ENCODE data around the gene KIF21B.

The KIF21B gene, protein sequence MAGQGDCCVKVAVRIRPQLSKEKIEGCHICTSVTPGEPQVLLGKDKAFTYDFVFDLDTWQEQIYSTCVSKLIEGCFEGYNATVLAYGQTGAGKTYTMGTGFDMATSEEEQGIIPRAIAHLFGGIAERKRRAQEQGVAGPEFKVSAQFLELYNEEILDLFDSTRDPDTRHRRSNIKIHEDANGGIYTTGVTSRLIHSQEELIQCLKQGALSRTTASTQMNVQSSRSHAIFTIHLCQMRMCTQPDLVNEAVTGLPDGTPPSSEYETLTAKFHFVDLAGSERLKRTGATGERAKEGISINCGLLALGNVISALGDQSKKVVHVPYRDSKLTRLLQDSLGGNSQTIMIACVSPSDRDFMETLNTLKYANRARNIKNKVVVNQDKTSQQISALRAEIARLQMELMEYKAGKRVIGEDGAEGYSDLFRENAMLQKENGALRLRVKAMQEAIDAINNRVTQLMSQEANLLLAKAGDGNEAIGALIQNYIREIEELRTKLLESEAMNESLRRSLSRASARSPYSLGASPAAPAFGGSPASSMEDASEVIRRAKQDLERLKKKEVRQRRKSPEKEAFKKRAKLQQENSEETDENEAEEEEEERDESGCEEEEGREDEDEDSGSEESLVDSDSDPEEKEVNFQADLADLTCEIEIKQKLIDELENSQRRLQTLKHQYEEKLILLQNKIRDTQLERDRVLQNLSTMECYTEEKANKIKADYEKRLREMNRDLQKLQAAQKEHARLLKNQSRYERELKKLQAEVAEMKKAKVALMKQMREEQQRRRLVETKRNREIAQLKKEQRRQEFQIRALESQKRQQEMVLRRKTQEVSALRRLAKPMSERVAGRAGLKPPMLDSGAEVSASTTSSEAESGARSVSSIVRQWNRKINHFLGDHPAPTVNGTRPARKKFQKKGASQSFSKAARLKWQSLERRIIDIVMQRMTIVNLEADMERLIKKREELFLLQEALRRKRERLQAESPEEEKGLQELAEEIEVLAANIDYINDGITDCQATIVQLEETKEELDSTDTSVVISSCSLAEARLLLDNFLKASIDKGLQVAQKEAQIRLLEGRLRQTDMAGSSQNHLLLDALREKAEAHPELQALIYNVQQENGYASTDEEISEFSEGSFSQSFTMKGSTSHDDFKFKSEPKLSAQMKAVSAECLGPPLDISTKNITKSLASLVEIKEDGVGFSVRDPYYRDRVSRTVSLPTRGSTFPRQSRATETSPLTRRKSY (N-terminal part only)

DNA sequence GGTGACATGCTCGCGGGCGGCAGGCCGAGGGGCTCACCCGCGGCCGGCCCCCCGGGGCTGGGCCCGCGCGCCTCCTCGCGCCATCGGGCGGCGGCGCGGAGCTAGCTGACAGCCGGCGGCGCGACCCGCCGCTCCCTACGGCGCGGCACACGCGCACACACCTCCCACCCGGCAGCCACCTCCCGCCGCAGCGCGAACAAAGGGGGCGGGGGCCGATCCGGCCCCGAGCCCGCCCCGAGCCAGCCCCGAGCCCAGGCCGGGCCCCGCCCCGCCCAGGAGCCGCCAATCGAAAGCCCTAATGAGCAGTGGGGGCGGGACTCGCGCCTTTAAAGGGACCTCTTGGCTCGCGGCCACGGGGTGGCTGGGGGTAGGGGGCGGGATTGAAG lies at the start of gene KIF21B:
TSS of gene KIF21B (minus strand) at position 198 of the 386 bp plus-strand sequence. CDS start 331 bp downstream, outside the sequence.
- peak; percentile 99 for DNase-seq

DNA sequence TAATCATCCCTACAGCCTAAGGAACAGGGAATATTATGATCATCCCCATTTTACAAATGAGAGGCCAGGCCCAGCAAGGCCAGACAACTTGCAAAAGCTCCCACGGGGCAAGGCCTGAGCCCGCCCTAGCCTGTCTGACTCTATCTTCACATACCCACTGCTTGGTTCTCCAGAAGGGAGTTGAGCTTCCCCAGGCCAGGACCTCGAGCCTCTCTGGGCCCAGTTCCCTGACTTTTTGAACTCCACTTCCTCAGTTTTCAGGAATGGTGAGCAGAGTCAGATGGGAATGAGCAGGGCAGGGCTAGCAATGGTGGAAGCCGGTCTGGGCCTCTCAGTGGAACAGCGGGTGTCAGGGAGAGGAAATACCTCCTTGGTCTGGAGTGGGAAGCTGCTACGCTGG lies 49.4 kb upstream of the KIF21B start:
- no peak for DNase-seq

DNA sequence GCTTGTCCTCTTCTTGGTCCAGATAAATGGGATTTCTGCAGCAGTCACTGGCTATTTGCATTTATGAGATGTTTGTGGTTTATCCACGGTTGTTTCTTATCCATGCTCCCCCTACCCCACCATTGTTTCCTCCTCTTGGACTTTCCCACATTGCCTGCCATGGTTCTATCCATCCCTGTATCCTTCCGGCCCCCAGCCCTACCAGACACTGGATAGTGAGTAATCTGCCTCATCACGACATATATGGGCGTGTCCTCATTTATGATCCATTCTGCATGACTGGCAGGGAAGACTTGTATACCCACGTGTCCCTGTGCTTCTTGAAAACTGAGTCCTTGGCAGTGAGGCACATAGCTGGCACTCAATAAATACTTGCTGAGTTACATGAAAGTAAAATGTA lies 48.6 kb upstream of the KIF21B start:
- no peak for DNase-seq

DNA sequence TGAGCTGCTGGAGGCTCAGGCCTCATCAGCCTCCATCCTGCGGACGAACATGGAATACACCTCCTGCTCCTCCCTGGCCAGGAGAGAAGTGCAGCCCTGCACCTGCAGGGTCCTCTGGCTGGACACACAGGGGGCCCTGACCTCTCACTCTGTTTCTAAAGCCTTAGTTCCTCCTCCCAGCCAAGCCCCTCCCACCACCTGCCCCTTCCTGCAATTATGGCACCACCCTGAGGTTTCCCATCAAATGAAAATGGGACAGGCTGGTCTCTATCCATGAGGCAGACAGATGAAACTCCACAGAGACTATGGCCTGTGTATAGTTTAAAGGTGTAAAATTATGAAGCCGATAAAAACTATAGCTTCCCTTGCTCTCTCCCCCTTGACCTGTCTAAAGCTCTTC lies 46.1 kb upstream of the KIF21B start:
- no peak for DNase-seq

DNA sequence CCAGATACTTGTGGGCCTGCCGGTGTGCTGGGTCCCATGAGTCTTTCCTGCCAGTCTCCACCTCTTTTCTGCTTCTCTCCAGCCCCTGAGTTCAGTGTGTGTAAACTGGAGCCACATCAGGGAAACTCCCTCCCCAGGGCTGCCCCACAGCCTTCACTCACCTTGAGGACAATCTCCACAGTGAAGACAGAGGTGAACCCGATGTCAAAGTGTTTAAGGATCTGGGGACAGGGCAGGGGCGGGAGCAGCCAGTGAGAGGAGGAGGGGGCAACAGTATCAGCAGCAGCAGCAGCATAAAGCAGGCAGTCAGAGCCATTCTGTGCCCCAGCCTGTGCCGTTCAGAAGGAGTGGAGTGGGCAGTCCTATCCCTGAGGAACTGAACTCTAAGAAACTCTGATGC lies 45.5 kb upstream of the KIF21B start:
- no peak for DNase-seq

DNA sequence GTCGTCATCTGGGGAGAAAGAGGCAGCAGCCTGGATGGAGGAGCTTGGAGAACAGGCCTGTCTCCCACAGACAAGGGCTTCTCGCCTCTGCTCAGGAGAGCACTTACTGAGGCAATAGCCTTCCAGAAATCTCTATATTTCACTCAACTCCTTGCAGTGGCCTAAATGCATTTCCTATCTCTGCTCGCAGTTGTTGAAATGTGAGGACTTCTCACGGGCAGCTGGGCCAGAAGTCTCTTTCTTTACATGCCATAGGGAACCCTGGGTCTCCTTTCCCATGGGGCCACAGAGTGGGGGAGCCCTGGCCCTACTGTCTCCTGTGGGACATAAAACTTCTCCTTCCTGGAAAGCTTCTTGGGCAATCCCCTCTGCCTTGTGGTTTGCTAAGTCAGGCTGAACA lies 43.5 kb upstream of the KIF21B start:
- no peak for DNase-seq

DNA sequence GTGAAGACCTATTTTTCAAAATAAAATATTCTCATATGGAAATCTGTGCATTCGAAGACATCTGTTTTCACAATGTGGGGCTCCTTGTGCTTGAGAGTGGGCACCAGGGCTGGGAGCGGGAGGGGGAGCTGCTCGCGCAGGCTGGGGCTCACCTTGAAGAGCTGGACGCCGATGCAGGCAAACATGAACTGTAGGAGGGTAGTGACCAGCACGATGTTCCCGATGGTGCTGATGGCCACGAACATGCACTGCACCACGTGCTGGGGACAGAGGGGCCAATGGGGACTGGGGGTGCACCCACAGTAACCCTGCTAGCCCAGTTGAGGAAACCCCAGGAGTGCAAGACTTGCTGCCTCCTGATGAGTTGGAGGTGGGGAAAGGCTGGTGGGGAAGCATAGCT lies 42.2 kb upstream of the KIF21B start:
- DNase-seq = no peak

DNA sequence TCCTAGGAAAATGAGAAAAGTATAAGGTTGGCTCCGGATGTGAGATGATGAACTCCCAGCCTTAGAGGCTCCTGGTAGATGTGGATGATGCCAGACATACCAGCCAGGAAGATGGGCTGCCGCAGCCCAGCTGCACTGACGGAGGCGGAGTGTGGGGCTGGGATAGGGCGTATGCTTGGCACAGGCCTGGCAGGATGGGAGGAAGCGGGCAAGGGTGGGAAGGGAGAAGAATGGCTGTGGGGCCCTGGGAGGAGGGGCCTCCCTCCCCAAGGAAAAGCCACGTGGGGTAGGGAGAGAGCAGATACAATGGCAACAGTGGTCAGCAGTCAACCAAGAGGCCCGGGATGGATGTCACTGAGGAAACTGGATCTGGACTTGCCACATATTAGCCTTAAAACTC lies 41.3 kb upstream of the KIF21B start:
- DNase-seq = no peak

DNA sequence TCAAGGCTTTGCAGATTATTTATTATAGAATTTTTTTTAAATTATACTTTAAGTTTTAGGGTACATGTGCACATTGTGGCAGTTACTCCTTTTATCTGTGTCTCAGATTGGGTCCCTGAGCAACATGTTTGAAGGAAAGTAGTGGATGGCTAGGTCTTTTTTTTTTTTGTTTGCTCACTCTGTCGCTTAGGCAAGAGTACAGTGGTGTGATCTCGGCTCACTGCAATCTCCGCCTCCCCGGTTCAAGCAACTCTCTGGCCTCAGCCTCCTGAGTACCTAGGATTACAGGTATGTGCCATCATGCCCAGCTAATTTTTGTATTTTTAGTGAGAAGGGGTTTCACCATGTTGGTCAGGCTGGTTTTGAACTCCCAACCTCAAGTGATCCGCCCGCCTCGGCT lies 39.6 kb upstream of the KIF21B start:
- DNase-seq = no peak

DNA sequence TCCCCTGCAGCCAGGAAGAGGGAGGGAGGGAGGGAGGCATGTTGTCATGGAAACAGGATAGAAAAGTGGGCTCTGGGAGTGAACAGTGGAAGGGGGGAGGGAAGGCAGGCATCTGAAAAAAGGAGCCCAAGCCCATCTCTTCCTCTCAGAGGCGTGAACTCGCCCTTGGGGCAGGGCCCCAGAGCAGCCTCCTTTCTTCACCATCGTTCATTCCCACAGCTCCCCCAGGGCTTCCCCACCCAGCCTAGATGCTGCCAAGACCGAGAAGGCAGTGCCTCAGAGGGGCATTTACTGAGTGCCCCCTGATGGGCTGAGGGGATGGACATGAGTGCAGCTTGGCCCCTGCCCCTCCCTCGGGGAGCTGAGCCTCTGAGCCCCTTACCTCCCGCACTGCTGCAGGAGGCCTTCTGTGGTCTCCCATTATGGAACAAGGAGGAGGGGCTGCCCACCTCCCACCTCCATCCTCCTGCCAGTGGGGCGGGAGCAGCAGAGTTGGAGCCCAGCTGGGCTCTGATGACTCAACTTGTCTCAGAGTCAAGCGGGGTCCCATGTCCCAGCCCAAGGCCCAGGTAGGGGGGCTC lies 39.1 kb upstream of the KIF21B start:
- no peak for DNase-seq

DNA sequence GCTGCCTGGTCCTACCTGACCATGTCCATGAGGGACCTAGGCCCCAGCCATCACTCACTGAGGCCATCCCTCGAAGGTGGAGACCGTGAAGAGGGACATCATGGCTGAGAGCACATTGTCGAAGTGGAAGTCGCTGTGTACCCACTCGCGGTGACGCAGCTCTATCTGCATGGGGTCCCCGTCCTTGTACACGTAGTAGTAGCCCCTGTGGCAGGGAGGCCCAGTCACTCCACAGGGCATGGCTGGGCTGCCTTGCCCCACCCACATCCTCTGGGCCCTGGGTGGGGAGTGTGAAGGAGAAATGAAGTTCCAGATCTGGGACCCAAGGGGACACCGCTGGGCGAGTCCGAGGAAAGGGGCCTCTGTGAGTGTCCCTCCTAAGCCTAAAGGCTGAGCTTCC lies 38.4 kb upstream of the KIF21B start:
- no peak for DNase-seq

DNA sequence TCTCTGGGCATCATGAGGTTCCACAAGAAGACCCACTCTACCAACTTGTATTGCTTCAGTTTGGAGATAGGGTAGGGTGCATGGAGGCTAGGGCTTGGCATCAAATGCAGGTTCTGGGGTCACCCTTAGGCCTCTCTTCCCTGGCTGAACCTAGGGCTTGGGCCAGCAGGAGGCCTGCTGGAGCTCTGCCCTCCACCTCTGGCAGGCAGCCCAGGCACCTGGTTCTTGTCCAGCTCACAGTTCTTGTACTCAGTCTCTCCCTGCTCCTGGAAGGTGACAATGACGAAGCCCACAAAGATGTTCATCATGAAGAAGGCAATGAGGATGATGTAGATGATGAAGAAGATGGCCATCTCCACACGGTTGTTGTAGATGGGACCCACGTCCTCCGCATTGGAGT lies 37.5 kb upstream of the KIF21B start:
- DNase-seq = no peak

DNA sequence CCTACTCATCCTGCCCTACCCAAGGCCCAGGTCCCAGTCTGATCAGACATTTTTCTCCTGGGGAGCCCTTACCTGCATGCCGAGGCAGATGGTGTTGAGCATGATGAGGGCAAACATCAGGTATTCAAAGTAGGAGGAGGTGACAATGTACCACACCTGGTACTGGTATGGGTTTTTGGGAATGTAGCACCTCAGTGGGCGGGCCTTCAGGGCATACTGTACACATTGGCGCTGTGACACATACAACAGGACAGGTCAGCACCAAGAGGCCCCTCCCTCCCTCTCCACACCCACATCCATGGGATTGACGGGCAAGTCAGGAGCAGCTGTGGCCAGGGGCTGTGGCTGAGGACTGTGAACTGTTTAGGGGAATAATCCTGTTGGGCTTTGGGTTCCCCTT lies 37.1 kb upstream of the KIF21B start:
- DNase-seq = no peak

DNA sequence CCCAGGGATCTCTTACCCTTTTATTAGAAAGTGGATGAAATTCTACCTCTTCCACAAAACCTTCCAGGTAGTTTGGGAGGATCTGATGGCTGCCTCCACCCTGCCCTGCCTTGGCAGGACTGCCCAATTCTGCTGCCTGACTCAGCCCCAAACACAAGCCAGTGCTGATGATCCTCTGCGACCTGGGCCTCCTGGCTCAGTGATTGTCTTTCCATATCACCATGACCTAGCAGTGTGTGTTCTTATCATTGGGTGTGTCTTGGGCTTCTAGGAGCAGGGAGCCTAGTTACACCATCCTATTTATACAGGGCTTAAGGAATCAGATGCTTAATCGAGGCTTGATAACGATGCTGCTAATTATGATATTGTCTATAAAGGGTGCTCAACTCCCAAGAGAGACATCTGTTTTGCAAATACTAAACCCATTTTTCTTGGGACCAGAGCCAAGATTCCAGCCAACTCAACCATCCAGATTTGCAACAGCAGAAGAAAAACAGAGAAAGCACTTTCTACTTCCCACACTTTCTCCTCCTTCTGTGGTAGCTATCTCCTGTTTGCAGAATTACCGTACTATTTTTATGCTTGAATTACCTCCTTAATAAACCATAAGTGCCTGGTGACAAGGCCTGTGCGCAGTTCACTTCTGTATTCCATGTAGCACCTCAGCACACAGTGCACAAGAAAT lies 36.5 kb upstream of the KIF21B start:
- DNase-seq = no peak

DNA sequence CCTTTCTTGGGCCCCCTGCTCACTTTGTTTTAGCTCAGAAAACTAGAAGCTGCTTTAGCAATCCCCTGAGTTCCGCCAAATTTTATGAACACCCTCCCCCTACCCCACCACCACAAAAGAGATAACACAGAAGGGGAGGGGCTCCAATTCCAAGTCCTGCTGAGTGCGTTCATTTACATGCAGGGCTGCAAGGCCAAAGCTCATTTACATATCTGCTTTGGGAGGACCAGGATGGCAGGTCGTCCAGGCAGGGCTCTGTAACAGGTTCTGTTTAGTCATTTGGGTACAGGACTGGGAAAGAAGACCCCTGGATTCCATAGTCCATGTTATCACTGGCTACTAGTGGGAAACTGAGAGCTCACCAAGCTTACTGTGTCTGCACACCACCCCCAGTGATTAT lies 35.9 kb upstream of the KIF21B start:
- DNase-seq = no peak

DNA sequence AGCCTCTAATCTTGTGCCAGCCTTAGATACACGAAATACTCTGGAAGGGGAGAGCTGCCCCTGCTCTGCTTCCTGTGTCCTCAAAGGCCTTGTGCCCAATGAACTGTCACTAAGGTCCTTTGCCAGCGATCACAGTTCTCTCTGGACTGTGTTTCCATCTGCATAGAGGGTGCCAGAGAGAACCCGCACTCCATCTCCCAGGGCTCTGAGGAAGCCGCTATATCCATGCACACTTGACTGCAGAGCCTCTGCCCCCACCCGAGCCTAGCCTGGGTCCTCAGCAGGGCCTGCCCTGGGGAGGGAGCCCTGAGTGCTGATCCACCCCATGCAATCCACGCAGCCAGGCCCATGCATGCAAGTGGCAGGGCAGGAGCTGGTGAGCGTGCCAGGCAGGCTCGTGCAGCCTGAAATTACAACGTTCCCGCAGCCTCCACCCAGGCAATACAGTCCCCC lies 30.6 kb upstream of the KIF21B start:
- no peak for DNase-seq

DNA sequence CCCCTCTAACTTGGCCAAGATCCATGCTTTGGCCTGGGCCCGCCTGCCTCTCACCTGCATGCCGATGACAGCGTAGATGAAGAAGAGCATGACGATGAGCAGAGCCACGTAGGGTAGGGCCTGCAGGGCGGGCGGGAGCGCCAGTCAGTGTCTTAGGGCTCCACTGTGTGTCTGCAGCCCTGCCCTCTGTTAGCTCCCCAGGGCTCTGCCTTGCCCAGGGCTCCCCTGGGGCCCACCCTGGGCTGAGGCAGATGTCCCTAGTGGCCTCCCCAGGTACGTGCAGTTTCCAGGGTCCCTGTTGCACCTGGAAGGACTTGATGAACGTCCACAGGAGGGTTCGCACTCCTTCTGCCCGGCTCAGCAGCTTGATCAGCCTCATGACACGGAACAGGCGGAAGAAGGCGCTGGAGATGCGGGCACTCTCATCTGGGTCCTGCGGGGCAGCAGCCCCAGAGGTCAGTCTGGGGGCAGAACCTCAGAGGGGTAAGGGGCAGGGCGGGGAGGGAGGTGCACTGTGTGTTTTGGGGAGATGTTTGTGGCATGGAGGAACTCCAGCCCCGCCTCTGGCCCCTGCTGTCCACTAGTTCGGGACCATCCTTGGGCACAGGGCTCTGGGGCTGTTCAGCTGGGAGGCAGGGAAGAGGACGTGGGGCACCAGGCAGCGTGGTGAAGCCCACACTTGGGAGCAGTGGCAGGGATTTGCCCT lies 29.8 kb upstream of the KIF21B start:
- DNase-seq = no peak

DNA sequence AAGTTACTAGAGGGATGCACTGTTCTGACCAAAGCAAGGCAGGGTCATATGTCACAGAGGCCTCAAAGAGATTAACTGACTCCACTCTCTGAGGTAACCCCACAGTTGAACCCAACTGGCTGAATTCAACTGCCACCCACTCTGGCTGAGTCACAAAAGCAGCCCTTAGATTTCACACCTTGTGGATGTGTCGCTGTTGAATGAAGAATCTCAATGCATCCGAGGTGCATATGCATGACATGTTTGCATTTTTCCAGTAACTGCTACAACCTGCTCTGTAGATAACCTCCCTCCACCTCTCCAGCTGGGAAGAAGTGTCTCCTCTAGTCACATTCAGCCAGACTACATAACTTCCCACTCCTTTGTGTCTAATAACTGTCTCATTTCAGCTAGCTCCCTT lies 27.9 kb upstream of the KIF21B start:
- no peak for DNase-seq

DNA sequence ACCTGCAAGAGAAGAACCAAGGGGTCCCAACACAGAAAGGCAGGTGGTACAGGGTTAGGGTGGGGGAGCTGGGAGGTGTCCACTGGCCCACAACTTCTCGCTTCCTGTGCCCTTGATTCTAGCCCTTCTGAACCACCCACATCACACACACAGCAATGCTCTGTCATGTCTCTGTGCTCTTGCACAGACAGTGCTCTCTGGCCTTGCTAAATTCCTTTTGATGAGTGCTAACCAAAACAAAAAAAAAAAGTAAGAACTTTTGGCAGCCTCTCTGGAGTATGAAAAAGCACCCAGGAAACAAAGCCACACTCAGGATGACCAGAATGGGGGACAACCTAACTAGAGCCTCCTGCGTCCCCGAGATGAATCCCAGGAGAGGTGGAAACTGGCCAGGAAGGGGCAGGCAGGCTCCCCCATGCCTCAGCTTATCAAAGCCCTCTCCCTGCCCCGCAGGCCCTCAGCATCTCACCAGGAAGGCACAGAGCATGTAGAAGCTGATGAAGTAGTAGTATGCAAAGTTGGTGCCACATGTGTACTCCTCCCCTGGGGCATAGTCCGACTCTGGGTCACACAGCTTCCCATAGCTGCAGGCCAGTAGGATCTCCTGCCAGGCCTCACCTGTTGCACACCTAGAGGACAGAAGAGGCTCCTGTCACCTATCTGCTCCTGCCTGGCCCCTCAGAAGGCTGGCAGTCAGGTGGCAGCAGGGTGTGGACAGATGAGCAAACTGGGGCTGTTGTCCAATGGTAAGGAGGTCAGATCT lies 27.2 kb upstream of the KIF21B start:
- no peak for DNase-seq

DNA sequence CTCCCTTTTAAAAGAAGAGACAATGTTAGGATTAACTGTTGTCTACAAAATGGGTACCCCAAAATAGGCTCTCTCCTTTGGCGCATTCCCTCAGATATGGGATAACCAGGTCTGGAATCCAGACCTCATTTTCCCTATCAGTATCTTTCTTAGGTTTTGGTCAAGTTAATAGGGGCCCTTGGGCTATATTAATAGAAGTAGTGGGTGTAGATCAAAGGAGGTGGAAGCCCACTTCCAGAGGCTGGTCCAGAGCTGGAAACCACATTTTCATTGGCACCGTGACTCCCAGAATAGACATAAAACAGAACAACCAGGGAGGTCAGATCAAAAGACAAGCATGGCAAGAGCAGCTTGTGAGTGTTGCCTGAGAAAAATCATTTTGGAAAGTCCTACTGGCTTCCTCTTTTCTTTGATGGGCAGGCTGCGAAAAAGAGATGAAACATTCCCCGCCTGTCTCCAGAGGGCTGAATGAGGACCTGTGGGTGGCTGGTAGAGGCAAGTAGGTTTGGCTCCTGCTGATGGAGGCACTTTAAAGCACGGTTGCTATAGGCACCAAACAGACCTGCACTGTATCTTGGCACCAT lies 25.8 kb upstream of the KIF21B start:
- DNase-seq = no peak

DNA sequence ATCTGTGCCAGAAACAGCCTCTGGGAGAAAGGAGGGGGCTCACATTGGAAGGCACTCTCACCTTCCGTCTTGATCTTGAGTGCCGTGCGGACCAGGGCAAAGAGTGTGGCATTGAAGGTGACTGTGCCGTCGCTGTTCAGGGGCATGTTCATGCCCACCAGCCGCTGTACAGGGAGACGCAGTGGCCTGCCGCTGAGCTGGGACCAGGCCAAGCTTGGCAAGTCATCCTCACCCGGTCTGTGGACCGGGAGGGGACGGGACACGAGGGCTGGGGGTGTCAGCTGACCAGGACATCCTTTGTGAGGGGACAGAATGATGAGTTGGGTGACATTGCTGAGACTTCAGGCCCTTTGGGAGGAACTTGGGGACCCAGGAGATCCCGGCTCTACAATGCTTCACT lies 25.0 kb upstream of the KIF21B start:
- DNase-seq = no peak
